ENCODE data around the gene KRT39.

- TF ChIP-seq, protein P1, sequence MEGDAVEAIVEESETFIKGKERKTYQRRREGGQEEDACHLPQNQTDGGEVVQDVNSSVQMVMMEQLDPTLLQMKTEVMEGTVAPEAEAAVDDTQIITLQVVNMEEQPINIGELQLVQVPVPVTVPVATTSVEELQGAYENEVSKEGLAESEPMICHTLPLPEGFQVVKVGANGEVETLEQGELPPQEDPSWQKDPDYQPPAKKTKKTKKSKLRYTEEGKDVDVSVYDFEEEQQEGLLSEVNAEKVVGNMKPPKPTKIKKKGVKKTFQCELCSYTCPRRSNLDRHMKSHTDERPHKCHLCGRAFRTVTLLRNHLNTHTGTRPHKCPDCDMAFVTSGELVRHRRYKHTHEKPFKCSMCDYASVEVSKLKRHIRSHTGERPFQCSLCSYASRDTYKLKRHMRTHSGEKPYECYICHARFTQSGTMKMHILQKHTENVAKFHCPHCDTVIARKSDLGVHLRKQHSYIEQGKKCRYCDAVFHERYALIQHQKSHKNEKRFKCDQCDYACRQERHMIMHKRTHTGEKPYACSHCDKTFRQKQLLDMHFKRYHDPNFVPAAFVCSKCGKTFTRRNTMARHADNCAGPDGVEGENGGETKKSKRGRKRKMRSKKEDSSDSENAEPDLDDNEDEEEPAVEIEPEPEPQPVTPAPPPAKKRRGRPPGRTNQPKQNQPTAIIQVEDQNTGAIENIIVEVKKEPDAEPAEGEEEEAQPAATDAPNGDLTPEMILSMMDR (IDR thresholded peaks at IDR 0.05), result no peak
- no peak for TF ChIP-seq ATF1 (CRISPR knock-in tag; IDR thresholded peaks at IDR 0.05)
- no peak for TF ChIP-seq SP1 (CRISPR knock-in tag; conservative IDR thresholded peaks at IDR 0.05)
- TF ChIP-seq, protein P2, sequence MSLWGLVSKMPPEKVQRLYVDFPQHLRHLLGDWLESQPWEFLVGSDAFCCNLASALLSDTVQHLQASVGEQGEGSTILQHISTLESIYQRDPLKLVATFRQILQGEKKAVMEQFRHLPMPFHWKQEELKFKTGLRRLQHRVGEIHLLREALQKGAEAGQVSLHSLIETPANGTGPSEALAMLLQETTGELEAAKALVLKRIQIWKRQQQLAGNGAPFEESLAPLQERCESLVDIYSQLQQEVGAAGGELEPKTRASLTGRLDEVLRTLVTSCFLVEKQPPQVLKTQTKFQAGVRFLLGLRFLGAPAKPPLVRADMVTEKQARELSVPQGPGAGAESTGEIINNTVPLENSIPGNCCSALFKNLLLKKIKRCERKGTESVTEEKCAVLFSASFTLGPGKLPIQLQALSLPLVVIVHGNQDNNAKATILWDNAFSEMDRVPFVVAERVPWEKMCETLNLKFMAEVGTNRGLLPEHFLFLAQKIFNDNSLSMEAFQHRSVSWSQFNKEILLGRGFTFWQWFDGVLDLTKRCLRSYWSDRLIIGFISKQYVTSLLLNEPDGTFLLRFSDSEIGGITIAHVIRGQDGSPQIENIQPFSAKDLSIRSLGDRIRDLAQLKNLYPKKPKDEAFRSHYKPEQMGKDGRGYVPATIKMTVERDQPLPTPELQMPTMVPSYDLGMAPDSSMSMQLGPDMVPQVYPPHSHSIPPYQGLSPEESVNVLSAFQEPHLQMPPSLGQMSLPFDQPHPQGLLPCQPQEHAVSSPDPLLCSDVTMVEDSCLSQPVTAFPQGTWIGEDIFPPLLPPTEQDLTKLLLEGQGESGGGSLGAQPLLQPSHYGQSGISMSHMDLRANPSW (CRISPR knock-in tag; conservative IDR thresholded peaks at IDR 0.05; ENCODE audit: low read depth), result no peak
- TF ChIP-seq NR2C2 (CRISPR knock-in tag; IDR thresholded peaks at IDR 0.05), result no peak
Observed at GRCh38 chr17:40940266-40940665, 26.5 kb downstream of the KRT39 start.
